Measurements from ENCODE around the gene ZNF317.

DNA sequence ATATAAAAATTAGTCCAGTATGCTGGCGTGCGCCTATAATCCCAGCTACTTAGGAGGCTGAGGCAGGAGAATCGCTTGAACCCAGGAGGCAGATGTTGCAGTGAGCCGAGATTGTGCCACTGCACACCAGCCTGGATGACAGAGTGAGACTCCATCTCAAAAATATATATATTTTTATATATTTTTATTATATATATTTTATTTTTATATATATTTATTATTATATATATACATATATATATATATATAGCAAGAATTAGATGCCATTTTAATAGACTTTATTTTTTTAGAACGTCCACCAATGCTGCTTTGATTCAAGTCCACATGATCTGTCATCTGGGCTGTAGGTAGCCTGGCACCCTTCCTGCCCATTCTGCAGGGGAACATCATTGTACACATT, 35.1 kb downstream of the ZNF317 start:
- TF ChIP-seq MAFK (IDR thresholded peaks at IDR 0.05; ENCODE audit: low read depth, low read length) (no peak), POLR2A (IDR thresholded peaks at IDR 0.05; ENCODE audit: low read depth, low read length) (no peak), CTCF (conservative IDR thresholded peaks at IDR 0.05; ENCODE audit: low read depth, low read length) (no peak), RCOR1 (IDR thresholded peaks at IDR 0.05; ENCODE audit: insufficient replicate concordance, low read length) (no peak)
- TF ChIP-seq, protein P1, sequence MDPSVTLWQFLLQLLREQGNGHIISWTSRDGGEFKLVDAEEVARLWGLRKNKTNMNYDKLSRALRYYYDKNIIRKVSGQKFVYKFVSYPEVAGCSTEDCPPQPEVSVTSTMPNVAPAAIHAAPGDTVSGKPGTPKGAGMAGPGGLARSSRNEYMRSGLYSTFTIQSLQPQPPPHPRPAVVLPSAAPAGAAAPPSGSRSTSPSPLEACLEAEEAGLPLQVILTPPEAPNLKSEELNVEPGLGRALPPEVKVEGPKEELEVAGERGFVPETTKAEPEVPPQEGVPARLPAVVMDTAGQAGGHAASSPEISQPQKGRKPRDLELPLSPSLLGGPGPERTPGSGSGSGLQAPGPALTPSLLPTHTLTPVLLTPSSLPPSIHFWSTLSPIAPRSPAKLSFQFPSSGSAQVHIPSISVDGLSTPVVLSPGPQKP (IDR thresholded peaks at IDR 0.05; ENCODE audit: borderline replicate concordance, low read depth, low read length): no peak
